ENCODE data around the gene KDM4B. TPM values are rescaled to one million over a fixed set of nuclear protein-coding genes. Genes with fewer than 3 reads are reported as not detected.

The KDM4B gene
- total RNA-seq: 19.7 and 22.1 TPM in 2 replicates

- Histone ChIP-seq H4K20me1 (ENCODE audit: insufficient read depth, low read length) (peaks cover 35% of the 10 kb centered on the region), H2AFZ (ENCODE audit: low read length) (peak within 1 kb of the TSS; percentile 94)
- DNase-seq (ENCODE audit: insufficient read length, low spot score, missing footprints): peak; percentile 100
Observed at GRCh38 chr19:4968462-4969291, at the start of gene KDM4B. Gene KDM4B (plus strand): TSS chr19:4969113. CDS start chr19:5032891, 63,778 bp downstream.

GRCh38 chr19:4922530-4923275, 46.2 kb upstream of the KDM4B start:
- H3K4me1 ChIP-seq (ENCODE audit: insufficient read depth, low read length): peaks cover 8% of the 10 kb centered on the region
- no peak overlapping the region for H3K4me2 ChIP-seq (ENCODE audit: insufficient read depth, low read length)
- H3K27ac ChIP-seq (ENCODE audit: low read depth, low read length): no peak overlapping the region
- H2AFZ ChIP-seq (ENCODE audit: low read length): no peak overlapping the region
- no peak for TF ChIP-seq CTCF (IDR thresholded peaks at IDR 0.05; ENCODE audit: extremely low read depth, low read depth, low read length)
- no peak overlapping the region for H3K4me3 ChIP-seq (ENCODE audit: insufficient read depth, low read length)
- no peaks in the 10 kb centered on the region for H3K27me3 ChIP-seq (ENCODE audit: insufficient read depth, low read length)
- H4K20me1 ChIP-seq (ENCODE audit: insufficient read depth, low read length): no peaks in the 10 kb centered on the region
- peaks cover 85% of the 10 kb centered on the region for H3K79me2 ChIP-seq (ENCODE audit: insufficient read depth, low read length)
- DNase-seq (ENCODE audit: insufficient read length, low spot score, missing footprints): no peak
- H3K9me3 ChIP-seq (ENCODE audit: low read depth, low read length): no peaks in the 10 kb centered on the region
- peaks cover 4% of the 10 kb centered on the region for H3K36me3 ChIP-seq (ENCODE audit: insufficient read depth, low read length)

More at GRCh38 chr19:4968462-4969291, at the start of gene KDM4B:
- Histone ChIP-seq H3K4me3 (ENCODE audit: insufficient read depth, low read length) (peak within 1 kb of the TSS; percentile 80), H3K4me1 (ENCODE audit: insufficient read depth, low read length) (peaks cover 38% of the 10 kb centered on the region), H3K4me2 (ENCODE audit: insufficient read depth, low read length) (peak within 1 kb of the TSS; percentile 97), H3K27me3 (ENCODE audit: insufficient read depth, low read length) (no peaks in the 10 kb centered on the region), H3K36me3 (ENCODE audit: insufficient read depth, low read length) (peaks cover 4% of the 10 kb centered on the region), H3K9me3 (ENCODE audit: low read depth, low read length) (no peaks in the 10 kb centered on the region), H3K79me2 (ENCODE audit: insufficient read depth, low read length) (peaks cover 43% of the 10 kb centered on the region), H3K27ac (ENCODE audit: low read depth, low read length) (peak within 1 kb of the TSS; percentile 75)
- TF ChIP-seq CTCF (IDR thresholded peaks at IDR 0.05; ENCODE audit: extremely low read depth, low read depth, low read length): no peak

GRCh38 chr19:4923276-4923747, 45.6 kb upstream of the KDM4B start:
- no peak for DNase-seq (ENCODE audit: insufficient read length, low spot score, missing footprints)
- TF ChIP-seq CTCF (IDR thresholded peaks at IDR 0.05; ENCODE audit: extremely low read depth, low read depth, low read length): no peak
- H3K4me3 ChIP-seq (ENCODE audit: insufficient read depth, low read length): no peak overlapping the region
- H4K20me1 ChIP-seq (ENCODE audit: insufficient read depth, low read length): no peaks in the 10 kb centered on the region
- H3K9me3 ChIP-seq (ENCODE audit: low read depth, low read length): no peaks in the 10 kb centered on the region
- peaks cover 4% of the 10 kb centered on the region for H3K36me3 ChIP-seq (ENCODE audit: insufficient read depth, low read length)
- H3K4me1 ChIP-seq (ENCODE audit: insufficient read depth, low read length): peaks cover 10% of the 10 kb centered on the region
- no peak overlapping the region for H2AFZ ChIP-seq (ENCODE audit: low read length)
- no peak overlapping the region for H3K27ac ChIP-seq (ENCODE audit: low read depth, low read length)
- peaks cover 87% of the 10 kb centered on the region for H3K79me2 ChIP-seq (ENCODE audit: insufficient read depth, low read length)
- H3K4me2 ChIP-seq (ENCODE audit: insufficient read depth, low read length): no peak overlapping the region
- no peaks in the 10 kb centered on the region for H3K27me3 ChIP-seq (ENCODE audit: insufficient read depth, low read length)

GRCh38 chr19:4929186-4929585, 39.7 kb upstream of the KDM4B start:
- peak overlapping the region; percentile 41 for H3K4me2 ChIP-seq (ENCODE audit: insufficient read depth, low read length)
- no peak for TF ChIP-seq CTCF (IDR thresholded peaks at IDR 0.05; ENCODE audit: extremely low read depth, low read depth, low read length)

More at GRCh38 chr19:4929186-4929585, 39.7 kb upstream of the KDM4B start:
- DNase-seq (ENCODE audit: insufficient read length, low spot score, missing footprints): peak; percentile 97
- peaks cover 70% of the 10 kb centered on the region for H3K79me2 ChIP-seq (ENCODE audit: insufficient read depth, low read length)
- no peaks in the 10 kb centered on the region for H4K20me1 ChIP-seq (ENCODE audit: insufficient read depth, low read length)
- peak overlapping the region; percentile 75 for H2AFZ ChIP-seq (ENCODE audit: low read length)
- H3K27ac ChIP-seq (ENCODE audit: low read depth, low read length): peak overlapping the region; percentile 53
- peaks cover 18% of the 10 kb centered on the region for H3K4me1 ChIP-seq (ENCODE audit: insufficient read depth, low read length)
- H3K27me3 ChIP-seq (ENCODE audit: insufficient read depth, low read length): no peaks in the 10 kb centered on the region
- H3K36me3 ChIP-seq (ENCODE audit: insufficient read depth, low read length): peaks cover 30% of the 10 kb centered on the region
- no peaks in the 10 kb centered on the region for H3K9me3 ChIP-seq (ENCODE audit: low read depth, low read length)
- peak overlapping the region; percentile 12 for H3K4me3 ChIP-seq (ENCODE audit: insufficient read depth, low read length)
